ENCODE results near the gene ESRRG.

The ESRRG gene

DNA sequence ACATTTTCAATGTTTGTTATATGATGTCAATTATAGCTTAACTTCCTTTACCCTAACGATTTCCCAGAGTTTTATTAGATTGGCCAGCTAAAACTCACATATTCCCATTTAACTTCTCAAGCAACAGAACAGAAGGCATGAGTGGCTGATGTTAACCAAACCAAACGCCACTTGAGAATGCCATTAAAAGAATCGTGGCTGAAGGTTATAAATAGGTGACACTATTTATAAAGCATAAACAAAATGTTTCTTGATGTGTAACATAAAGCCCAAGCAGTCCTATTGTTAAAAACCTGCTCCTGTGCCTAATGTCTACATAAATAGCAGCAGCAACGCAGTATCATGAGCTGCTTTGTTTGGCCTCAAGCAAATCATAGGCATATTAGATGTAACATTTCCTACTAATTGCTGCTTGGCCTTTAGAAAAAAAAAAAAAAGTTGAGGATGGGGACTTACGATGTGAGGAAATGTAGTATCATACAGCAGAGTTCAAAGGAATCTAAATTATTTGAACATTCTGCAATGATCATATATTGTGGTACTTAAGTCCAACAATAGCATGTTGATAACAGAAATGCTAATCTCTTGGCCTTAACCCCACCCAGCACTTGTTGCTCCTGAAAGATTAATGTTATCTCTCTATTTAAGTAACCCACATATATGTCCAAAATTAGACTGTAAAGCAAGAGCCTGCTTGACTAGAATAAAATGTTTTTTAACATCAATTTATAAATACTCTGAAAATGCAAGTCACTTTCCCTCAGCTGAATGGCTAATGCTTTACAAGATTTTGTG is 106.0 kb downstream of the ESRRG start:
- no peak overlapping the region for H3K27ac ChIP-seq (ENCODE audit: low read length)
- H3K4me1 ChIP-seq (ENCODE audit: insufficient read depth, low read length): no peaks in the 10 kb centered on the region; the same call in 1 of the 2 replicates
- H3K4me3 ChIP-seq (ENCODE audit: low read length): no peak overlapping the region
- no peaks in the 10 kb centered on the region for H3K27me3 ChIP-seq (ENCODE audit: insufficient read depth, low read length)
- H3K9ac ChIP-seq (ENCODE audit: low read depth, low read length): no peak overlapping the region
- H3K9me3 ChIP-seq (ENCODE audit: insufficient read depth, low read depth, low read length): no peaks in the 10 kb centered on the region
- no peaks in the 10 kb centered on the region for H3K36me3 ChIP-seq (ENCODE audit: insufficient read depth, low read depth, low read length)

DNA sequence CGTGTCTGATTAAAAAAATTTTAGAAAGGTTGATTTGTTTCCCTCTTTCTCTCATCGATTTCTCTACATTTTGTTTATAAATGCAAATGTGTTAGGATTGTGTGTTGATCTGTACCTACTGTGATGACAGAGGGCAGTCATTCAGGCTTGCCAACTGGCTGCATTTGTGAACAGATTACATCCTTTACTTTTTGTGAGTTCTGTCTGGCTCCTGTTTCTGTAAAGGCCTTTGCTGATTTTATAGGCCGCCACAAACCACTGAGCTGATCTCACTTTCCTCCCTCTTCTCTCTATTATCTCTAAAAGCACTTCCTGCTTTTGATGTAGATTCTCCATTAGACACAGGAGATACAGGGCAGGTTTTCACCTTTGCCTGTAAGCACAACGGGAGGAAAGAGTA is 106.8 kb downstream of the ESRRG start:
- H3K4me1 ChIP-seq (ENCODE audit: insufficient read depth, low read length): no peaks in the 10 kb centered on the region; the same call in 1 of the 2 replicates
- no peaks in the 10 kb centered on the region for H3K27me3 ChIP-seq (ENCODE audit: insufficient read depth, low read length)
- H3K36me3 ChIP-seq (ENCODE audit: insufficient read depth, low read depth, low read length): no peaks in the 10 kb centered on the region
- H3K9me3 ChIP-seq (ENCODE audit: insufficient read depth, low read depth, low read length): no peaks in the 10 kb centered on the region
- no peak overlapping the region for H3K27ac ChIP-seq (ENCODE audit: low read length)
- H3K9ac ChIP-seq (ENCODE audit: low read depth, low read length): no peak overlapping the region
- H3K4me3 ChIP-seq (ENCODE audit: low read length): no peak overlapping the region

DNA sequence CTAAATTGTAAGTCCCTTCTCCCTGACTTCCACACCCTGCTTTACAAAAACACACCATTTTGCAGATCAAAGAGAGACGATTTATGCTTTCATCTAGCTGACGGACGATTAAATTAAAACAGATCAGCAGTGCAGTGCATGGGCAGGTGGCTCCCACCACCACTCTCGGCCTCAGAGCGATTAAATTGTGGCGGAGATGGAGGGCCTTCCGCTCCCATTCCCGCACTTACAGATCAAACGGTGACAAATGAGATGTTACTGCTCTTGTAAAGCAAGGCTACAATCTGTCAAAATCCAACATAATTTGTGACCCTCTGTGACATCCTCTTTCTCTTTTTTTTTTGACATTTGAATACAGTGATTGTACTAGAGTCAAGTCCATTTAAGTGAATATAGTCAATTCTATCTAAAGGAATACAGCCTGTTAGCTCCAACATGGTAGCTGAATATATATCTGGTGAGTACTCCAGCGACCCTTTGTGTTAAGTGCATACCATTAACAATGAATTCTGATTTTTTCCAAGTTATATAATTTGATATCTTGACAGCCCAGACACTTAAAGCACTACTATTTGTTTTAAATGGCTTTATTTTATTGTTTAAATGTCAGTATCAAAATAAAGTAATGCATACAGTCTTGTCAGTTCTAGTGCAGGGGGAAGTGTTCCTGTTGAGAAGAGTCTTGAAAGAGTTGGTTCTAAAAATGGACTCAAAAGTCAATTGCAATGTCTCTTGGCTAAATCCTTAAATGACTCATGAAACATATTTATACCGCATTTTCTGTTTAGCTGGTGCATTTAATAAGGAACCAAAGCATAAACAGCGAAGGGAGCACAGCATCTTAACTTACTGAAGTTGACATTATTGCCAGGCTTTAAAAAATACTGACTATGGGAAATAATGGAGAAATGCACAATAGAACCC is 109.0 kb downstream of the ESRRG start:
- H3K27me3 ChIP-seq (ENCODE audit: insufficient read depth, low read length): no peaks in the 10 kb centered on the region
- H3K4me3 ChIP-seq (ENCODE audit: low read length): no peak overlapping the region
- H3K27ac ChIP-seq (ENCODE audit: low read length): no peak overlapping the region
- H3K4me1 ChIP-seq (ENCODE audit: insufficient read depth, low read length): no peaks in the 10 kb centered on the region; the same call in 1 of the 2 replicates
- no peak overlapping the region for H3K9ac ChIP-seq (ENCODE audit: low read depth, low read length)
- H3K36me3 ChIP-seq (ENCODE audit: insufficient read depth, low read depth, low read length): no peaks in the 10 kb centered on the region
- H3K9me3 ChIP-seq (ENCODE audit: insufficient read depth, low read depth, low read length): no peaks in the 10 kb centered on the region

GRCh38 chr1:216612291-216612690 is 110.9 kb downstream of the ESRRG start:
- Histone ChIP-seq H3K4me3 (ENCODE audit: low read length) (no peak overlapping the region), H3K9me3 (ENCODE audit: insufficient read depth, low read depth, low read length) (no peaks in the 10 kb centered on the region), H3K4me1 (ENCODE audit: insufficient read depth, low read length) (no peaks in the 10 kb centered on the region; the same call in 1 of the 2 replicates)

DNA sequence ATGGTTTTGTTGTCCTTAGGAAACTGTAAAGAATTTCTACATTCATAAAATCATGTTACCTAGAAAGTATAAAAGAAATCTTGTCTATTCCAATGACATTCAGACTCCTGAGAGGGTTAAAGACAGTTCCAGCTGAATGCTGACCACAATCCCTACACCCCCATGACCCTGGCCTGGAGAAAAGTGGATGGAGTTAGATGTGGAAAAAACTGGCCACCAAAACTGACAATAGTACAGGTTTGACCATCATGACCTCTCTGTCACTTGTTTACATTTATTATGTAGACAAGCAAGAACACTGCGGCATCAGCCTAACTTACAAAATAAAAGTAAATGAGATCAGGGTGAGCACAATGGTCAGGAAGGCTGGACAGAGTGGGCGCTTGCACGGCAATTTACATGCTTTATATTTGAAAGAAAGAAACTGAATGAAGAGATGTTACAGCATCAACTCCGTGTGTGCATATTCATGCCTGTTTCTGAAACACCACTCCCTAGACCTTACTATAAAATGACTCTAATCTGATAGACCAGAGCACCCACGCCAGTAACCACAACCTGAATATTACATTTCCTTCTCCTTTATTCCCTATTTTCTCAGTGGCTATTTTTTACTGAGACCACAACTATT is 116.0 kb downstream of the ESRRG start:
- no peak overlapping the region for H3K27ac ChIP-seq (ENCODE audit: low read length)
- H3K36me3 ChIP-seq (ENCODE audit: insufficient read depth, low read depth, low read length): no peaks in the 10 kb centered on the region
- H3K9me3 ChIP-seq (ENCODE audit: insufficient read depth, low read depth, low read length): no peaks in the 10 kb centered on the region

More at GRCh38 chr1:216612291-216612690, 110.9 kb downstream of the ESRRG start:
- no peak overlapping the region for H3K27ac ChIP-seq (ENCODE audit: low read length)
- no peaks in the 10 kb centered on the region for H3K27me3 ChIP-seq (ENCODE audit: insufficient read depth, low read length)
- no peaks in the 10 kb centered on the region for H3K36me3 ChIP-seq (ENCODE audit: insufficient read depth, low read depth, low read length)
- no peak overlapping the region for H3K9ac ChIP-seq (ENCODE audit: low read depth, low read length)

DNA sequence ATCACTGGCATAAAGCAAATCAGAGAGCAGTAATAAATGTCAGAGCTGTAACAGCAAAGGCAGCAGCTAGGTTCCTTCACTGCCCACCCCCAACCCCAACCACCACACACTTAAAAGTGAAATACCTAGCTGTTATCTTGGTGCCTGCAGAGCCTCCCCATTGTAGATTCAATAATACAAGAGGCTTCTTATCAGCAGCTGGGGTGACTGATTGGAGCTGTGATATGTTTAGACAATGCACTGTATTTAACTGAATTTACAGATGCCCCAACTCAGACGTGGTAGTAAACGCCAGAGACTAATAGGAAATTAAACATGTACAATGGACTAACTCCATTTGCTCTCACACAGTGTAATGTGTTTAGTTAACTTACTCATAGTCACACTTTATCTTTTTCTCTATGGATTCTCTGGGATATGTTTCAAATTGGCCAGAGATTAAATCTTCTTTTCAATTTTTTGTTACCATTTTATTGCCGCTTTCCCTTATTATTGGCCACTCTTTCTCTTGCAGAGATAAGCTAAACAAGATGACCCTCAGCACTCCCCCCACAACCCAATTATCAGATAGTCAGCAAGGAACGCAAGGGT is 117.1 kb downstream of the ESRRG start:
- Histone ChIP-seq H3K9ac (ENCODE audit: low read depth, low read length) (peak overlapping the region; percentile 32; the same call in 1 of the 2 replicates), H3K4me3 (ENCODE audit: low read length) (no peak overlapping the region), H3K36me3 (ENCODE audit: insufficient read depth, low read depth, low read length) (no peaks in the 10 kb centered on the region)

More for the DNA sequence above, 116.0 kb downstream of the ESRRG start:
- Histone ChIP-seq H3K4me1 (ENCODE audit: insufficient read depth, low read length) (peaks cover 5% of the 10 kb centered on the region; the same call in 1 of the 2 replicates), H3K9ac (ENCODE audit: low read depth, low read length) (no peak overlapping the region), H3K27me3 (ENCODE audit: insufficient read depth, low read length) (no peaks in the 10 kb centered on the region), H3K4me3 (ENCODE audit: low read length) (no peak overlapping the region)

DNA sequence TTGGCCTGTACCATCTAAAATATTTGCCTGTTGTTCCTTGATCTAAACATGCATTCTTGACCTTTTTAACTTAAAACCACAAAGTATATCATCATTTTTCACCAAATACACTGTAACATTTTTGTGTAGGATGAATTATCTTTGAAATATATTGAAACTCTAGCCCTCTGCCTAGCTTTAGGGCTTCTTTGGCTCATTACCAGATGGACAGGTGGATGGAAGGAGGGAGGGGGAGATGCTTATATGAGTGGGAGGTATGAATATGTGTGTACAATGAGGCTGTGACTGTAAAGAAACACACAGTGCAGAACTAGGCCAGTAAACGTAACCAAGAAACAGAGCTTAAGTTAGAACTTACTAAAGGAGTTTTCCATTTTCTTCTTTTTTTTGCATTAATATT is 118.5 kb downstream of the ESRRG start:
- Histone ChIP-seq H3K9ac (ENCODE audit: low read depth, low read length) (no peak overlapping the region), H3K27me3 (ENCODE audit: insufficient read depth, low read length) (peaks cover 7% of the 10 kb centered on the region; the same call in 1 of the 2 replicates), H3K36me3 (ENCODE audit: insufficient read depth, low read depth, low read length) (no peaks in the 10 kb centered on the region), H3K27ac (ENCODE audit: low read length) (no peak overlapping the region), H3K4me1 (ENCODE audit: insufficient read depth, low read length) (peaks cover 15% of the 10 kb centered on the region; the same call in 1 of the 2 replicates), H3K4me3 (ENCODE audit: low read length) (no peak overlapping the region), H3K9me3 (ENCODE audit: insufficient read depth, low read depth, low read length) (no peaks in the 10 kb centered on the region)

More for the DNA sequence above, 117.1 kb downstream of the ESRRG start:
- Histone ChIP-seq H3K27me3 (ENCODE audit: insufficient read depth, low read length) (peaks cover 7% of the 10 kb centered on the region; the same call in 1 of the 2 replicates), H3K4me1 (ENCODE audit: insufficient read depth, low read length) (peaks cover 5% of the 10 kb centered on the region; the same call in 1 of the 2 replicates), H3K27ac (ENCODE audit: low read length) (no peak overlapping the region), H3K9me3 (ENCODE audit: insufficient read depth, low read depth, low read length) (no peaks in the 10 kb centered on the region)

GRCh38 chr1:216600730-216601609 is 122.3 kb downstream of the ESRRG start:
- peak overlapping the region; percentile 67 for H3K27ac ChIP-seq (ENCODE audit: low read length)
- H3K36me3 ChIP-seq (ENCODE audit: insufficient read depth, low read depth, low read length): no peaks in the 10 kb centered on the region
- peaks cover 29% of the 10 kb centered on the region; the same call in 1 of the 2 replicates for H3K4me1 ChIP-seq (ENCODE audit: insufficient read depth, low read length)
- H3K9me3 ChIP-seq (ENCODE audit: insufficient read depth, low read depth, low read length): no peaks in the 10 kb centered on the region
- H3K27me3 ChIP-seq (ENCODE audit: insufficient read depth, low read length): peaks cover 7% of the 10 kb centered on the region; the same call in 1 of the 2 replicates
- H3K9ac ChIP-seq (ENCODE audit: low read depth, low read length): peak overlapping the region; percentile 71
- H3K4me3 ChIP-seq (ENCODE audit: low read length): peak overlapping the region; percentile 83

- peaks cover 7% of the 10 kb centered on the region; the same call in 1 of the 2 replicates for H3K27me3 ChIP-seq (ENCODE audit: insufficient read depth, low read length)
- H3K27ac ChIP-seq (ENCODE audit: low read length): no peak overlapping the region
- H3K4me1 ChIP-seq (ENCODE audit: insufficient read depth, low read length): peaks cover 27% of the 10 kb centered on the region; the same call in 1 of the 2 replicates
- H3K9me3 ChIP-seq (ENCODE audit: insufficient read depth, low read depth, low read length): no peaks in the 10 kb centered on the region
- H3K4me3 ChIP-seq (ENCODE audit: low read length): no peak overlapping the region; the same call in 1 of the 2 replicates
- H3K36me3 ChIP-seq (ENCODE audit: insufficient read depth, low read depth, low read length): no peaks in the 10 kb centered on the region
- H3K9ac ChIP-seq (ENCODE audit: low read depth, low read length): no peak overlapping the region; the same call in 1 of the 2 replicates
These were observed 123.4 kb downstream of the ESRRG start for GRCh38 chr1:216599851-216600250.

GRCh38 chr1:216598448-216598847 is 124.8 kb downstream of the ESRRG start:
- H3K27me3 ChIP-seq (ENCODE audit: insufficient read depth, low read length): peaks cover 7% of the 10 kb centered on the region; the same call in 1 of the 2 replicates
- H3K27ac ChIP-seq (ENCODE audit: low read length): no peak overlapping the region

More at GRCh38 chr1:216598448-216598847, 124.8 kb downstream of the ESRRG start:
- Histone ChIP-seq H3K4me3 (ENCODE audit: low read length) (no peak overlapping the region), H3K4me1 (ENCODE audit: insufficient read depth, low read length) (peaks cover 27% of the 10 kb centered on the region; the same call in 1 of the 2 replicates), H3K9me3 (ENCODE audit: insufficient read depth, low read depth, low read length) (no peaks in the 10 kb centered on the region), H3K36me3 (ENCODE audit: insufficient read depth, low read depth, low read length) (no peaks in the 10 kb centered on the region), H3K9ac (ENCODE audit: low read depth, low read length) (no peak overlapping the region)

Data from iPS-20b (cell line).